ENCODE data around the gene TEAD2. TPM values are rescaled to one million over a fixed set of nuclear protein-coding genes. Genes with fewer than 3 reads are reported as not detected.

The TEAD2 gene
- total and polyA plus RNA-seq, 11 donors: 31.1 to 77.2 (median 52.2) TPM

- intact Hi-C loops (cut with DNase I): loop anchor here in 3 of 10 donors (5.0 to 10.0 kb wide), 3 partner anchors 37 to 289 kb away; partner anchors contain the start of gene ADM5 (in 1 of the 3)
- DNase-seq: no peak
- H3K4me3 ChIP-seq: no peak overlapping the region
- peaks cover 0 to 31% (median 0%) of the 10 kb centered on the region in 9 donors for H3K27me3 ChIP-seq
- TF ChIP-seq POLR2A (IDR thresholded peaks at IDR 0.05): no peak
- no peak for TF ChIP-seq CTCF (IDR thresholded peaks at IDR 0.05)
- ATAC-seq: no peak
- H3K4me1 ChIP-seq: peaks cover 0 to 6% (median 0%) of the 10 kb centered on the region in 12 donors
- no peaks in the 10 kb centered on the region for H3K9me3 ChIP-seq
- no peak overlapping the region for H3K27ac ChIP-seq
- WGBS, 4 donors: 72 to 83% (median 78%) methylated on average over 13 to 15 of the region's 15 CpGs
- H3K36me3 ChIP-seq: no peaks in the 10 kb centered on the region
Measured at GRCh38 chr19:49395581-49396407, 33.6 kb upstream of the TEAD2 start.

- 53 to 73% (median 58%) methylated on average over 5 of the region's 5 CpGs for WGBS, 4 donors
- Histone ChIP-seq H3K4me3 (no peak overlapping the region), H3K27me3 (peaks cover 0 to 31% (median 0%) of the 10 kb centered on the region in 9 donors), H3K4me1 (peaks cover 0 to 6% (median 0%) of the 10 kb centered on the region in 12 donors), H3K27ac (no peak overlapping the region), H3K9me3 (no peaks in the 10 kb centered on the region), H3K36me3 (no peaks in the 10 kb centered on the region)
- no peak for TF ChIP-seq POLR2A (IDR thresholded peaks at IDR 0.05)
- no peak for DNase-seq
- intact Hi-C loops (cut with DNase I): loop anchor here in 7 of 10 donors (2.0 to 10.0 kb wide), 6 partner anchors 48 to 291 kb away; partner anchors contain the start of genes ADM5 (in 1 of the 7) and SLC17A7 (in 1 of the 7)
- no peak for ATAC-seq
Measured at GRCh38 chr19:49393881-49394280, 31.7 kb upstream of the TEAD2 start.

GRCh38 chr19:49391581-49392399 lies 29.6 kb upstream of the TEAD2 start:
- Histone ChIP-seq H3K4me1 (peaks cover 0 to 6% (median 0%) of the 10 kb centered on the region in 12 donors), H3K27ac (no peak overlapping the region), H3K9me3 (no peaks in the 10 kb centered on the region), H3K4me3 (no peak overlapping the region), H3K27me3 (peaks cover 0 to 36% (median 0%) of the 10 kb centered on the region in 9 donors), H3K36me3 (no peaks in the 10 kb centered on the region)
- WGBS, 4 donors: 19 to 26% (median 23%) methylated on average over 12 to 14 of the region's 14 CpGs
- ATAC-seq (peak; percentile 66 to 89 (median 86)), DNase-seq (peak; percentile 66 to 89 (median 81))
- TF ChIP-seq CTCF (IDR thresholded peaks at IDR 0.05) (peak; percentile 70 to 88 (median 78)), POLR2A (IDR thresholded peaks at IDR 0.05) (no peak)
- intact Hi-C loops (cut with DNase I): loop anchor here (1.0 to 10.0 kb wide), 8 partner anchors 51 to 293 kb away; partner anchors contain the start of genes ADM5 (in 1 of the 10) and SLC17A7 (in 1 of the 10)

GRCh38 chr19:49390929-49391359 lies 28.7 kb upstream of the TEAD2 start:
- H3K4me3 ChIP-seq: no peak overlapping the region
- DNase-seq (no peak), ATAC-seq (no peak)
- WGBS, 4 donors: 33 to 43% (median 39%) methylated on average over 9 of the region's 9 CpGs
- peaks cover 0 to 6% (median 0%) of the 10 kb centered on the region in 12 donors for H3K4me1 ChIP-seq
- no peak overlapping the region for H3K27ac ChIP-seq
- H3K27me3 ChIP-seq: peaks cover 0 to 34% (median 0%) of the 10 kb centered on the region in 9 donors
- no peaks in the 10 kb centered on the region for H3K36me3 ChIP-seq
- H3K9me3 ChIP-seq: no peaks in the 10 kb centered on the region
- intact Hi-C loops (cut with DNase I): loop anchor here in 5 of 10 donors (5.0 to 10.0 kb wide), 5 partner anchors 51 to 294 kb away; partner anchors contain the start of genes ADM5 (in 1 of the 5) and SLC17A7 (in 1 of the 5)
- TF ChIP-seq CTCF (IDR thresholded peaks at IDR 0.05) (no peak), POLR2A (IDR thresholded peaks at IDR 0.05) (no peak)
